ENCODE data around the gene KLRC3. TPM values are rescaled to one million over a fixed set of nuclear protein-coding genes. Genes with fewer than 3 reads are reported as not detected.
A peak's percentile ranks its signal among the peaks of the same experiment; 100 is the strongest.

Gene KLRC3
- total RNA-seq, 2 experiments from 2014 or later, result 2.0 to 2.8 TPM

- CTCF ChIA-PET, result interaction anchor here (0.6 to 4.0 kb wide), 29 partner anchors 8 to 384 kb away, joined by 3 to 37 read pairs (median 6); partner anchors contain the start of gene YBX3
- Mint-ChIP-seq H3K27me3 (no peaks in the 10 kb centered on the region), H3K4me1 (ENCODE audit: low read depth) (peaks cover 41% of the 10 kb centered on the region), H3K36me3 (ENCODE audit: low read depth) (peaks cover 50% of the 10 kb centered on the region), H3K27ac (no peak overlapping the region), H3K9me3 (peaks cover 3% of the 10 kb centered on the region), H3K4me3 (no peak overlapping the region)
- no peak for ATAC-seq
- TF ChIP-seq CTCF (IDR thresholded peaks at IDR 0.05), result no peak
- POLR2A ChIA-PET, result interaction anchor here (0.9 to 4.6 kb wide), 17 partner anchors 8 to 308 kb away, joined by 3 to 18 read pairs (median 3); partner anchors contain the start of gene STYK1
- DNase-seq, result no peak
- intact Hi-C loops (cut with micrococcal nuclease), result loop anchor here (2.0 to 10.0 kb wide), 5 partner anchors 25 to 189 kb away; partner anchors contain the start of gene KLRK1
These were observed 54.5 kb downstream of the KLRC3 start for GRCh38 chr12:10365696-10366405.

GRCh38 chr12:10364815-10365622 is 55.4 kb downstream of the KLRC3 start:
- Mint-ChIP-seq H3K27ac (no peak overlapping the region), H3K9me3 (peaks cover 7% of the 10 kb centered on the region), H3K4me1 (ENCODE audit: low read depth) (peaks cover 41% of the 10 kb centered on the region), H3K36me3 (ENCODE audit: low read depth) (peaks cover 50% of the 10 kb centered on the region), H3K27me3 (no peaks in the 10 kb centered on the region), H3K4me3 (no peak overlapping the region)
- intact Hi-C loops (cut with micrococcal nuclease), result loop anchor here (2.0 to 10.0 kb wide), 6 partner anchors 26 to 190 kb away; partner anchors contain the start of gene KLRK1
- ChIA-PET POLR2A (interaction anchor here (0.6 to 4.6 kb wide), 21 partner anchors 9 to 695 kb away, joined by 3 to 18 read pairs (median 4); partner anchors contain the start of genes CLEC1A and STYK1), CTCF (interaction anchor here (0.9 to 4.0 kb wide), 13 partner anchors 21 to 385 kb away, joined by 3 to 37 read pairs (median 5); no protein-coding TSS in a partner anchor)
- ATAC-seq (peak; percentile 62), DNase-seq (peak; percentile 83)
- no peak for TF ChIP-seq CTCF (IDR thresholded peaks at IDR 0.05)

- Mint-ChIP-seq H3K27me3 (no peaks in the 10 kb centered on the region), H3K4me3 (no peak overlapping the region), H3K27ac (no peak overlapping the region), H3K4me1 (ENCODE audit: low read depth) (peaks cover 41% of the 10 kb centered on the region), H3K9me3 (peaks cover 7% of the 10 kb centered on the region), H3K36me3 (ENCODE audit: low read depth) (peaks cover 49% of the 10 kb centered on the region)
- TF ChIP-seq CTCF (IDR thresholded peaks at IDR 0.05), result no peak
- CTCF ChIA-PET, result interaction anchor here (0.8 to 4.0 kb wide), 7 partner anchors 22 to 386 kb away, joined by 3 to 37 read pairs (median 5); no protein-coding TSS in a partner anchor
- POLR2A ChIA-PET, result interaction anchor here (0.6 to 3.6 kb wide), 12 partner anchors 21 to 333 kb away, joined by 3 to 15 read pairs (median 4); partner anchors contain the start of gene CLEC1A
- peak; percentile 60 for DNase-seq
- ATAC-seq, result peak; percentile 64
- intact Hi-C loops (cut with micrococcal nuclease), result loop anchor here (2.0 to 10.0 kb wide), 5 partner anchors 27 to 191 kb away; partner anchors contain the start of gene KLRK1
These were observed 56.2 kb downstream of the KLRC3 start for GRCh38 chr12:10363914-10364814.

GRCh38 chr12:10363658-10363913 is 56.8 kb downstream of the KLRC3 start:
- Mint-ChIP-seq H3K27me3 (no peaks in the 10 kb centered on the region), H3K9me3 (peaks cover 9% of the 10 kb centered on the region), H3K36me3 (ENCODE audit: low read depth) (peaks cover 50% of the 10 kb centered on the region), H3K4me3 (no peak overlapping the region), H3K4me1 (ENCODE audit: low read depth) (peaks cover 43% of the 10 kb centered on the region), H3K27ac (no peak overlapping the region)
- ChIA-PET CTCF (interaction anchor here (0.8 to 4.0 kb wide), 2 partner anchors 33 to 128 kb away, joined by 3 to 26 read pairs; no protein-coding TSS in a partner anchor), POLR2A (interaction anchor here (0.8 to 3.6 kb wide), 5 partner anchors 22 to 43 kb away, joined by 3 to 15 read pairs (median 4); no protein-coding TSS in a partner anchor)
- DNase-seq (peak; percentile 51), ATAC-seq (no peak)
- intact Hi-C loops (cut with micrococcal nuclease), result loop anchor here (5.0 to 10.0 kb wide), 4 partner anchors 41 to 191 kb away; no protein-coding TSS in a partner anchor
- no peak for TF ChIP-seq CTCF (IDR thresholded peaks at IDR 0.05)

All from activated CD8-positive, alpha-beta T cell treated with anti-CD3 and anti-CD28 coated beads for 36 hours (primary cell).